T-cell (primary cell): ENCODE measurements around the gene CBR3. TPM values are rescaled to one million over a fixed set of nuclear protein-coding genes. Genes with fewer than 3 reads are reported as not detected.
"Not testable (repeated sequence)": the region's sequence is repeated elsewhere in the genome, so short reads cannot be mapped to it uniquely, and the experiment has no call there.

ENCODE experiments used
- ATAC-seq, 4 experiments: fragments of 200-7000 bp in 3 of 4; fragments of 150-1000 bp in 1 of 4; cut with Tn5 transposase; replicated peaks in 1 of 4; 1 replicate in 3 of 4; 2 replicates in 1 of 4; pipeline ENCODE4 v1.10.0; 2021; ENCODE audit warnings: moderate library complexity in 3 of 4, mild to moderate bottlenecking in 2 of 4, moderate number of reproducible peaks in 1 of 4
- CTCF ChIA-PET, 2 donors: fragments of 300-600 bp; sonication (Branson Sonifier 250); formaldehyde crosslinking; loops; one replicate each; lab custom pipeline; 2022; ENCODE audit warnings: antibody characterized with exemption in 2 of 2; lab: Charles Lee
- POLR2A ChIA-PET, 2 donors: fragments of 300-600 bp; sonication (Branson Sonifier 250); formaldehyde crosslinking; loops; one replicate each; lab custom pipeline; 2022; ENCODE audit warnings: antibody characterized with exemption in 2 of 2; lab: Charles Lee
- DNase-seq, 35 experiments: peaks; one replicate each; pipeline versions ENCODE4 v3.0.0 to v3.0.0-alpha.2; 2013 to 2023
- H3K27ac ChIP-seq: one replicate; pipeline ENCODE4 v1.5.1; 2013; ENCODE audit warnings: low read length
- H3K27me3 ChIP-seq, 2 experiments: replicated peaks in 1 of 2; 1 replicate in 1 of 2; 2 replicates in 1 of 2; pipeline versions ENCODE4 v1.6.1 to v1.7.0; 2013; ENCODE audit warnings: low read length in 1 of 2, mixed read lengths in 1 of 2; ENCODE audit not compliant: control insufficient read depth in 2 of 2, insufficient read depth in 2 of 2; ENCODE audit errors: extremely low read depth in 1 of 2
- H3K36me3 ChIP-seq, 2 donors: 1 replicate in 1 of 2; 2 replicates in 1 of 2; pipeline versions ENCODE4 v1.6.1 to v1.7.0; 2013; ENCODE audit warnings: low read length in 1 of 2; ENCODE audit not compliant: control insufficient read depth in 2 of 2, insufficient read depth in 1 of 2; ENCODE audit errors: extremely low read depth in 1 of 2
- H3K4me1 ChIP-seq, 2 experiments: 1 replicate in 1 of 2; 2 replicates in 1 of 2; pipeline versions ENCODE4 v1.6.1 to v1.7.0; 2013; ENCODE audit warnings: low read length in 2 of 2, mixed read lengths in 1 of 2; ENCODE audit not compliant: insufficient read depth in 2 of 2, control insufficient read depth in 1 of 2; ENCODE audit errors: extremely low read depth in 1 of 2
- H3K4me3 ChIP-seq, 2 donors: 1 replicate in 1 of 2; 2 replicates in 1 of 2; pipeline versions ENCODE4 v1.5.1 to v1.7.0; 2013; ENCODE audit warnings: mild to moderate bottlenecking in 2 of 2, low read length in 1 of 2, moderate library complexity in 1 of 2; ENCODE audit not compliant: control insufficient read depth in 1 of 2; ENCODE audit errors: extremely low read depth in 1 of 2
- H3K9me3 ChIP-seq: 2 replicates; pipeline ENCODE4 v1.7.0; 2013
- H3K27ac Mint-ChIP-seq, 2 donors: one replicate each; pipeline ENCODE4 v1.8.0; 2020 to 2021; ENCODE audit warnings: mild to moderate bottlenecking in 2 of 2, mixed read lengths in 2 of 2
- H3K27me3 Mint-ChIP-seq, 2 donors: one replicate each; pipeline ENCODE4 v1.8.0; 2021 to 2022; ENCODE audit warnings: mixed read lengths in 2 of 2
- H3K36me3 Mint-ChIP-seq: one replicate; pipeline ENCODE4 v1.8.0; 2021; ENCODE audit warnings: mixed read lengths
- H3K4me1 Mint-ChIP-seq, 3 donors: one replicate each; pipeline ENCODE4 v1.8.0; 2020 to 2022; ENCODE audit warnings: mixed read lengths in 3 of 3, mild to moderate bottlenecking in 1 of 3
- H3K4me3 Mint-ChIP-seq, 3 donors: one replicate each; pipeline ENCODE4 v1.8.0; 2020 to 2022; ENCODE audit warnings: mild to moderate bottlenecking in 3 of 3, mixed read lengths in 3 of 3, moderate library complexity in 3 of 3
- H3K9me3 Mint-ChIP-seq, 3 donors: one replicate each; pipeline ENCODE4 v1.8.0; 2020 to 2022; ENCODE audit warnings: mixed read lengths in 3 of 3
- WGBS: methylation state at CpG from one replicate; pipeline ENCODE4 v1.1.5; 2013; ENCODE audit warnings: missing lambda C conversion rate; ENCODE audit not compliant: insufficient coverage; 5-methylcytosine and 5-hydroxymethylcytosine counted together
- total RNA-seq, 35 experiments: library from RNA in 6 of 35; stranded (reverse) in 6 of 35; fragments of 120-200 nt in 1 of 35; gene quantifications; one replicate each; pipeline versions ENCODE4 v1.2.1 to v1.2.4 and lab custom pipeline; 2013 to 2026

CBR3 gene
- total RNA-seq, 5 donors from 2014 or later (not counting 1 experiment from before 2014, with no cell fraction given) = 0.85 to 16.1 (median 8.1) TPM

GRCh38 chr21:36096398-36097290 lies 38.2 kb upstream of the CBR3 start:
- H3K4me3 Mint-ChIP-seq = no peak overlapping the region
- H3K4me1 ChIP-seq = no peaks in the 10 kb centered on the region
- peaks cover 0 to 16% of the 10 kb centered on the region in 2 experiments for H3K27me3 ChIP-seq
- no peaks in the 10 kb centered on the region for H3K36me3 ChIP-seq
- no peaks in the 10 kb centered on the region for H3K4me1 Mint-ChIP-seq
- WGBS = 58% methylated on average over 1 of the region's 1 CpG
- no peak overlapping the region for H3K27ac Mint-ChIP-seq
- no peaks in the 10 kb centered on the region for H3K9me3 ChIP-seq
- no peak overlapping the region for H3K4me3 ChIP-seq
- H3K27ac ChIP-seq = no peak overlapping the region
- H3K9me3 Mint-ChIP-seq = peaks cover 6 to 13% (median 7%) of the 10 kb centered on the region in 3 donors
- peaks cover 8 to 20% of the 10 kb centered on the region in 2 donors for H3K27me3 Mint-ChIP-seq
- ATAC-seq (no peak), DNase-seq (no peak)
- CTCF ChIA-PET = interaction anchor here in 1 of 2 donors (0.8 kb wide), 1 partner anchor 1040 kb away, joined by 8 read pairs; no protein-coding TSS in a partner anchor
- H3K36me3 Mint-ChIP-seq = peaks cover 6% of the 10 kb centered on the region
- POLR2A ChIA-PET = interaction anchor here in 1 of 2 donors (0.7 kb wide), 1 partner anchor 1486 kb away, joined by 4 read pairs; no protein-coding TSS in a partner anchor

GRCh38 chr21:36097427-36098181 lies 37.3 kb upstream of the CBR3 start:
- CTCF ChIA-PET = no interaction called here
- Histone ChIP-seq H3K27me3 (peaks cover 0 to 16% of the 10 kb centered on the region in 2 experiments), H3K27ac (no peak overlapping the region), H3K9me3 (no peaks in the 10 kb centered on the region), H3K4me1 (no peaks in the 10 kb centered on the region), H3K36me3 (no peaks in the 10 kb centered on the region), H3K4me3 (no peak overlapping the region)
- Mint-ChIP-seq H3K27me3 (peaks cover 8 to 20% of the 10 kb centered on the region in 2 donors), H3K4me3 (no peak overlapping the region), H3K9me3 (peaks cover 6 to 13% (median 7%) of the 10 kb centered on the region in 3 donors), H3K27ac (no peak overlapping the region), H3K4me1 (no peaks in the 10 kb centered on the region), H3K36me3 (peaks cover 6% of the 10 kb centered on the region)
- POLR2A ChIA-PET = interaction anchor here in 1 of 2 donors (0.6 kb wide), 1 partner anchor 1213 kb away, joined by 3 read pairs; no protein-coding TSS in a partner anchor
- 86% methylated on average over 6 of the region's 8 CpGs for WGBS
- DNase-seq (no peak), ATAC-seq (no peak)

GRCh38 chr21:36098182-36098532 lies 36.7 kb upstream of the CBR3 start:
- ChIA-PET CTCF (interaction anchor here in 1 of 2 donors (0.8 kb wide), 1 partner anchor 15 kb away, joined by 3 read pairs; no protein-coding TSS in a partner anchor), POLR2A (interaction anchor here in 1 of 2 donors (0.6 kb wide), 1 partner anchor 1213 kb away, joined by 3 read pairs; no protein-coding TSS in a partner anchor)
- H3K4me1 Mint-ChIP-seq = no peaks in the 10 kb centered on the region
- DNase-seq (no peak), ATAC-seq (no peak)
- H3K4me3 ChIP-seq = no peak overlapping the region
- H3K9me3 Mint-ChIP-seq = peaks cover 6 to 8% (median 7%) of the 10 kb centered on the region in 3 donors
- no peak overlapping the region for H3K27ac Mint-ChIP-seq
- H3K27ac ChIP-seq = no peak overlapping the region
- WGBS = 60% methylated on average over 2 of the region's 2 CpGs
- peaks cover 7% of the 10 kb centered on the region for H3K36me3 Mint-ChIP-seq
- H3K4me3 Mint-ChIP-seq = no peak overlapping the region
- peaks cover 8 to 19% of the 10 kb centered on the region in 2 donors for H3K27me3 Mint-ChIP-seq
- no peaks in the 10 kb centered on the region for H3K36me3 ChIP-seq
- peaks cover 0 to 12% of the 10 kb centered on the region in 2 experiments for H3K27me3 ChIP-seq
- no peaks in the 10 kb centered on the region for H3K9me3 ChIP-seq
- no peaks in the 10 kb centered on the region for H3K4me1 ChIP-seq

GRCh38 chr21:36099000-36099399 lies 35.9 kb upstream of the CBR3 start:
- Histone ChIP-seq H3K36me3 (no peaks in the 10 kb centered on the region), H3K4me3 (no peak overlapping the region), H3K27ac (no peak overlapping the region), H3K27me3 (peaks cover 0 to 7% of the 10 kb centered on the region in 2 experiments), H3K9me3 (no peaks in the 10 kb centered on the region), H3K4me1 (no peaks in the 10 kb centered on the region)
- no peak for DNase-seq
- Mint-ChIP-seq H3K4me3 (no peak overlapping the region), H3K27me3 (peaks cover 3 to 20% of the 10 kb centered on the region in 2 donors), H3K36me3 (peaks cover 3% of the 10 kb centered on the region), H3K27ac (no peak overlapping the region), H3K4me1 (no peaks in the 10 kb centered on the region), H3K9me3 (no peaks in the 10 kb centered on the region)
- 93% methylated on average over 3 of the region's 3 CpGs for WGBS
- POLR2A ChIA-PET = no interaction called here
- no peak for ATAC-seq
- CTCF ChIA-PET = interaction anchor here in 1 of 2 donors (0.8 kb wide), 1 partner anchor 14 kb away, joined by 3 read pairs; no protein-coding TSS in a partner anchor

- H3K27me3 Mint-ChIP-seq = peaks cover 8 to 27% of the 10 kb centered on the region in 2 donors
- H3K9me3 ChIP-seq, H3K36me3 ChIP-seq, H3K4me1 Mint-ChIP-seq, ATAC-seq, H3K27ac ChIP-seq, POLR2A ChIA-PET, H3K36me3 Mint-ChIP-seq, H3K9me3 Mint-ChIP-seq, H3K27me3 ChIP-seq, H3K27ac Mint-ChIP-seq, H3K4me3 ChIP-seq, DNase-seq, H3K4me3 Mint-ChIP-seq, H3K4me1 ChIP-seq: not testable (repeated sequence)
- CTCF ChIA-PET = interaction anchor here in 1 of 2 donors (0.6 kb wide), 1 partner anchor 13 kb away, joined by 3 read pairs; no protein-coding TSS in a partner anchor
- WGBS = 79% methylated on average over 4 of the region's 13 CpGs
Measured at GRCh38 chr21:36099695-36100211, 35.1 kb upstream of the CBR3 start.
